ENCODE data around the gene DHX35.

DHX35 gene

DNA sequence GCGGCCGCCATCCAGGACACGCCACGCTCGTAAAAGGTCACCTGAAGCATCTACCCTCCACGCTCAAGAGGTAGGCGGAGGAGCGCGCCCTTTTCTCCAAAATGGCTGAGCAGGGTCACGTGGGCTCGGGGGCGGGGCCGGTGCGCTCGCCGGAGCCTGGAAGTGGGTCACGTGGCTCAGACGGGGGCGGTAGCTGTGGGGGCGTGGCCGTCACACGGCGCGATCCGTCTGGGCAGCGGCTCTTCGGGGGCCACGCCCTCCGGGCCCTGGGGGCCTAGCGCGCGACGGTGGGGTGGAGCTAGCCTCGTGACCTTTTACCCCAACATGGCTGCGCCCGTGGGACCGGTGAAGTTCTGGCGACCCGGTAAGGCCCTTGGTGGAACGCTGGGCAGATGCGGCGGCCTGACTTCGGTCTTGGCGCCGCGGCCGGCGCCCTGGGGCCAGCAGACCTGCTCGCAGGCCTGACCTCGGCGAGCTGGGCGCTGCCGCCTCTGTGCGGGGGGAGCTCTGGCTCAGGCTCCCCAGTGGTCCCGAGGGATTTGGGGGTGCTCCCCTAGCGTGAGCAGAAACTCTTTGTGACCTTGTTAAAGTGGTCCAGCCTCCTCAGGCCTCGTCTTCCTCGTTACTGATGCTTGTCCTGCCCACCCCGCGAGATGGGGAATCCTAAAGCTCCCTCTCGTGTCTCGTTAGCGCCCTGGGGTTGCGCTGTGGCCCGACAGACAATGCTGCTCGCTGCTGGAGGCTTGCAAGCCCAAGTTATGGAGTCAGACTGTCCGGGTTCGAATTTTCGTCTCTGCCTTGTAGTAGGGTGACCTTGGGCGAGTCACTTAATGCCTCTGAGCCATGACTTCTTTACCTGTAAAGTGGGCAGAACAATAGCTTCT, at the start of gene DHX35:
TSS of gene DHX35 (plus strand) at position 301 of the 884 bp plus-strand sequence. CDS start at position 325, 24 bp downstream.
- peak within 1 kb of the TSS; percentile 95 for H3K4me3 ChIP-seq (ENCODE audit: low read length)
- DNase-seq (ENCODE audit: low read depth): peak; percentile 81
- peak; percentile 47 for TF ChIP-seq CTCF (conservative IDR thresholded peaks at IDR 0.05; ENCODE audit: low read depth, low read length)

DNA sequence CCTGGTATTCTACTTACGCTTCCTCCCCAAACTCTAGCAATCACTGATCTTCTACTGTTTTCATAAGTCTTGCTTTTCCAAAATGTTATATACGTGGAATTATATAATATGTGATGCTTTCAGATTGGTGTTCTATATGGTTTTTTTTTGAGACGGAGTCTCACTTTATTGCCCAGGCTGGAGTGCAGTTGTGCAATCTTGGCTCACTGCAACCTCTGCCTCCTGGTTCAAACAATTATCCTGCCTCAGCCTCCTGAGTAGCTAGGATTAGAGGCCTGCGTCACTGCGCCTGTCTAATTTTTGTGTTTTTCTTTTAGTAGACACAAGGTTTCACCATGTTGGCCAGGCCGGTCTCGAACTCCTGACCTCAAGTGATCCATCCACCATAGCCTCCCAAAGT, 46.8 kb upstream of the DHX35 start:
- no peak for DNase-seq (ENCODE audit: low read depth)
- TF ChIP-seq CTCF (conservative IDR thresholded peaks at IDR 0.05; ENCODE audit: low read depth, low read length): no peak
- H3K4me3 ChIP-seq (ENCODE audit: low read length): no peak overlapping the region

DNA sequence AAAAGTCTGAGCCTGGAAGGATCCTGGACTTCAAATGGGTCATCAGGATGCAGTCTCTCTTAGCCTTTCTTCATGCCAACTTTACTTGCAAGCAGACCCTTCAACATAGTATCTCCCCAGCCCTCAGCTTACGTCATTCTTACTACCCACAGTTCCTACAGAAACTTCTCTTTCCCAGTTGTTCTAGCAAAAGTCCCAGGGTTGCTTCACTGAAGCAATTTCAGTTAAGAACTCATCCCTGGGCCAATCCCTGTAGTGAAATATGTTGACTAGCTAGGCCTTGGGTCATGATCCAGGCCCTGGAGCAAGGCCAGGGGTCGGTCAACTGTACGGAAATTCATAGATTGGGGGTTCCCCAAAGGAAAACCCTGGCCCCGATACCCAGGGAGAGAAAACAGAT, 44.5 kb upstream of the DHX35 start:
- no peak for DNase-seq (ENCODE audit: low read depth)
- no peak overlapping the region for H3K4me3 ChIP-seq (ENCODE audit: low read length)
- TF ChIP-seq CTCF (conservative IDR thresholded peaks at IDR 0.05; ENCODE audit: low read depth, low read length): no peak

DNA sequence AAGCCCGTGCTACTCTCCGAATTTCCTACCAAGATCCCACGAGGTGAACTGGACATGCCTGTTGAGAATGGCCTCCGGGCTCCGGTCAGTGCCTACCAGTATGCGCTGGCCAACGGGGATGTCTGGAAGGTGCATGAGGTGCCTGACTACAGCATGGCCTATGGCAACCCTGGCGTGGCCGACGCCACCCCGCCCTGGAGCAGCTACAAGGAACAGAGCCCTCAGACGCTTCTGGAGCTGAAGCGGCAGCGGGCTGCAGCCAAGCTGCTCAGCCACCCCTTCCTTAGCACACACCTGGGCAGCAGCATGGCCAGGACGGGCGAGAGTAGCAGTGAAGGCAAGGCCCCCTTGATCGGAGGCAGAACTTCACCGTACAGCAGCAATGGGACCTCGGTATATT, 44.0 kb upstream of the DHX35 start:
- H3K4me3 ChIP-seq (ENCODE audit: low read length): no peak overlapping the region
- no peak for DNase-seq (ENCODE audit: low read depth)
- no peak for TF ChIP-seq CTCF (conservative IDR thresholded peaks at IDR 0.05; ENCODE audit: low read depth, low read length)

DNA sequence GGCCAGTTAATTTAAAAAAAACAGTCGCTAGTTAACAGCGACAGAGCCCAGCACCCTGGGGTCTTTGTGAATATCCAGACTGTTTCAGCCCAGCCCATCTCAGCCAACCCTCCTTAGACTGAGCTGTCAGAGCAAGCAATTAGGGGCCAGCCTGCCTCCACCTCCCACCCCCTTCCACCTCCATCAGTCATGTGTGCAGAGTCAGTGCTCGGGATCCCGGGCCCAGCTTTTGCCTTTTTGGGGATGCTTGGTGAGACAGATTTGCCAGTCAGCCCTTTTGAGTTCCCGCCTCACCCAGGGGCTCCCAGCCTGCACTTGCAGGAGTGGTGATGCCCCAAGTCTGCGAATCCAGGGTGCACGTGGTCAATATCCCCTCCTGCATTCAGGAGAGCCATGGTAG, 42.5 kb upstream of the DHX35 start:
- no peak for DNase-seq (ENCODE audit: low read depth)
- TF ChIP-seq CTCF (conservative IDR thresholded peaks at IDR 0.05; ENCODE audit: low read depth, low read length): no peak
- no peak overlapping the region for H3K4me3 ChIP-seq (ENCODE audit: low read length)

DNA sequence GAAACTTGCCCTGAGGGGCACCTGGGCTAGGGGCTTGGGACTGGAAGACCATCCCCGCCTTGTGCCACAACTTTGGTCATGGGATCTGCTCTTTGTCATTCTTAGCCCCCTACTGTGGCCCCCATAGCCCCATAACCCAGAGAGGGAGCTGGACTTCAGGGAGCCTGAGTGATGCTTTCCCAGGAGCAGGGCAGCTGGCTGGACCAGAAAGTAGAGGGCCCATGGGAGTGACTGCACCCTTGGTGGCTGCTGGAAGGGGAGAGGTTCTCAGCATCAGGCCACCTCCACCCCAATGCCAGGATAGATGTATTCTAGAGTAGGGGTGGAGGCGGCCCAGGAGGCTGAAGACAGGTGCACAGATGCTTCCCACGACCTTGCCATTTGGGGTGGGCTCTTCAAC, 41.7 kb upstream of the DHX35 start:
- no peak overlapping the region for H3K4me3 ChIP-seq (ENCODE audit: low read length)
- TF ChIP-seq CTCF (conservative IDR thresholded peaks at IDR 0.05; ENCODE audit: low read depth, low read length): no peak
- DNase-seq (ENCODE audit: low read depth): no peak

GRCh38 chr20:38920851-38921250, 41.3 kb upstream of the DHX35 start:
- TF ChIP-seq CTCF (conservative IDR thresholded peaks at IDR 0.05; ENCODE audit: low read depth, low read length): no peak
- DNase-seq (ENCODE audit: low read depth): no peak
- H3K4me3 ChIP-seq (ENCODE audit: low read length): no peak overlapping the region
